Left ventricle myocardium inferior (tissue), 1 donor: ENCODE data around the gene SCAMP4. TPM values are rescaled to one million over a fixed set of nuclear protein-coding genes. Genes with fewer than 3 reads are reported as not detected.

Source experiments
- DNase-seq: peaks from one replicate; pipeline ENCODE4 v3.0.0-alpha.2; 2020
- H3K27ac ChIP-seq: fragments of 200-600 bp; replicated peaks from 2 replicates; pipeline ENCODE4 v1.8.0; 2021
- H3K27me3 ChIP-seq: fragments of 200-600 bp; 2 replicates; pipeline ENCODE4 v1.8.0; 2021; ENCODE audit warnings: low read depth
- H3K36me3 ChIP-seq: fragments of 200-600 bp; 2 replicates; pipeline ENCODE4 v1.8.0; 2021
- H3K4me1 ChIP-seq: fragments of 200-600 bp; 2 replicates; pipeline ENCODE4 v1.8.0; 2021
- H3K4me3 ChIP-seq: fragments of 200-600 bp; 2 replicates; pipeline ENCODE4 v1.8.0; 2021; ENCODE audit warnings: mild to moderate bottlenecking, moderate library complexity
- H3K9me3 ChIP-seq: fragments of 200-600 bp; replicated peaks from 2 replicates; pipeline ENCODE4 v1.8.0; 2021
- CTCF ChIP-seq: fragments of 200-600 bp; IDR thresholded peaks from 2 replicates; pipeline ENCODE4 v1.8.0; 2021; ENCODE audit warnings: antibody characterized with exemption, mild to moderate bottlenecking, borderline replicate concordance
- intact Hi-C: fragments of 100-400 bp; cut with micrococcal nuclease; formaldehyde crosslinking; loops from one replicate; pipeline ENCODE4 v1.11.0; 2022
- total RNA-seq: library from RNA; stranded (reverse); fragmentation: NEBNext Ultra II Directional; extraction: Animal tissue kit (Norgen Biotek cat#: 25700); gene quantifications from one replicate; pipeline ENCODE4 v1.2.1, GENCODE V29; 2021
- donor health status: DM: no; HTN: yes; CAD: no; lungs with severe emphysema.

The SCAMP4 gene
- total RNA-seq, 1 donor from 2014 or later = 16.2 TPM

DNA sequence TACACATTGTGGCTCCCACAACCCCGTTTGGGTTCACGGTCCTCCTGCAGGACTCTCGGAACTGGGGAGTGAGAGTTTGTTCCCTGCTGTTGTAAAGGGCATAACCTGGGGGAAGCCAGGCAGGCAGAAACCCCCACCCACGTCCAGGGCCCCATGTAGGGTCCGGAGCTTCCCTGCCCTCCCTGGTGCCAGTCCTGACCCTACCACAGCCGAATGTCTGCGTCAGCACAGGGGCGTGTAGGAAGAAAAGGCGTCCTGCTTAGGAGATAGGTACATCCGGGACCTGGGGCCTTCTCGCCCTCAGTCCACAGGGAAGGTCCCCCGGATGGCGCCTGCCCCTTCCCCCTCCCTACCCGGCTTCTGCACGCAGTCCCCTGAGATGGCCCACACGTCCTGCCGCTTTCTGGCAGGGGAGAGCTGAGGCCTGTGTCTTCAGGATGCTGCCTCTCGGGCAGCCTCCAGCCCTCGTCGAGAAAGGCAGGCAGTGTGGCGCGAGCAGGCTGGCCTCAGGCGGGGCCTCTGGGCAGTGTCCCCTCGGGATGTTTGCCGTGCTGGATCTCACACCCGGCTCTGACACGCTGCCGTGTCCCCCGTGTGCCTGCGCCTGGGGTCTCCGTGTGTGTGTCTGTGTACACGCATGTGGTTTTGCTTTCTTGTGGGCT lies 54.9 kb downstream of the SCAMP4 start:
- no peak for DNase-seq
- Histone ChIP-seq H3K27ac (no peak overlapping the region), H3K9me3 (no peaks in the 10 kb centered on the region), H3K27me3 (no peaks in the 10 kb centered on the region), H3K4me3 (no peak overlapping the region), H3K4me1 (peaks cover 8% of the 10 kb centered on the region), H3K36me3 (no peaks in the 10 kb centered on the region)
- intact Hi-C loops = no loop called here
- TF ChIP-seq CTCF = no peak

DNA sequence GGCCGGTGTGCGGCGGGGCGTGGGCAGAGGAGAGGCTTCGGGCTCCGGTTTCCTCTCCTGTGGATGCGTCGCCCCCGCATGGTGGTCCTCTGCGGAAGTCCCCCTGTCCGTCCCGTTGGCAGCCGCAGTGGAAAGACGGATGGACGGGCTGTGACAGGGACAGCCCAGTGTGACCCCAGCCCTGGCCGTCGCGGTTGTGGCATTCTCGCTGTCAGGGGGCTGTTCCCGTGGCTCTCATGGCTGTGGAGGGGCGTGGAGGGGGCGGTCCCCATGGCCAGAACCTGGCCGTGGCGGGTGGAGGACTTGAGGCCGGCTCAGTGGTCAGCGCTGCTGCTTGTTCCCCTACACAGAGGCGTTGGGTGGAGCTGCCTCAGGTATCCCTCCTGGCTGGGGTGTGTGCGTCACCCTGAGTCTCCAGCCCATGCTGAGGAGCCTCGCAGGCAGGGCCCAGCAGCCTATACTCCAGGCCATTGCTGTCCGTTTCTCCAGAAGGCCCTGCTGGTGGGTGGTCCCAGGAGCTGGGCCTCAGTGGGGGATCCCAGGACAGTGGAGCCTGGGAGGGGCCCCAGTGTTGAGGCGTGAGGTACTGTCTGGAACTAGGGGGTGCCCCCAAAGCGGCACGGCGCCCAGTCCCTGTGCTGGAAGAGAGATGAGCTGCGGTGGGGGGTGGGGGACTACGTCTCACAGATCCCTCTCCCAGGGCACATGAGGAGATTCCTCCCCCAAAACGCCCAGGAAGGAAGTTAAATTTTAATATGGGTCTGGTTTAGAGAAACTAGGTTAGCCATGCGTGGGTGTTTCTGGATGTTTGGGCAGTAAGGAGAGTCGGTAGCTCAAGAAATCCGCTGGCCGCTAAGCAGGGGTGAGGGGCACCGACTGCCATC lies 56.0 kb downstream of the SCAMP4 start:
- Histone ChIP-seq H3K27ac (no peak overlapping the region), H3K36me3 (no peaks in the 10 kb centered on the region), H3K4me3 (no peak overlapping the region), H3K9me3 (no peaks in the 10 kb centered on the region), H3K27me3 (no peaks in the 10 kb centered on the region), H3K4me1 (peaks cover 8% of the 10 kb centered on the region)
- no peak for TF ChIP-seq CTCF
- intact Hi-C loops = no loop called here
- no peak for DNase-seq

DNA sequence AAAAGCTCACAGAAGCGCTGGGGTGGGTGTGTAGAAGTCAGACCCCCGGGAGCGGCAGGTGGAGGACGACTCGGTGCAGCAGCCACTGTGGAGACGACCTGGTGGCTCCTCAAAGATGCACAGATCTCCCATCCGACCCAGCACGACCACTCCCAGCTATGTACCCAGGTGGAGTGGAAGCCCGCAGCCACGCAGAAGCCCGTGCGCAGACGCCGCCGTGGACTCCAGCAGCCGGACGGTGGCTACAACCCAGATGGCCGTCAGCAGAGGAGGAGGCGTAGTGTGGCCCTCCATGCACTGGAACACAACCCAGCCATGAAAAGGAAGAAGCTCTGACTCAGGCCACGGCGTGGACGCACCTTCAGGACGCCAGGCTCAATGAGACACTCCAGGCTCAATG lies 57.5 kb downstream of the SCAMP4 start:
- Histone ChIP-seq H3K27ac (no peak overlapping the region), H3K9me3 (no peaks in the 10 kb centered on the region), H3K36me3 (no peaks in the 10 kb centered on the region), H3K4me3 (no peak overlapping the region), H3K27me3 (no peaks in the 10 kb centered on the region), H3K4me1 (peaks cover 5% of the 10 kb centered on the region)
- no peak for TF ChIP-seq CTCF
- intact Hi-C loops = no loop called here
- DNase-seq = no peak

GRCh38 chr19:1967087-1967608 lies 61.9 kb downstream of the SCAMP4 start:
- intact Hi-C loops = no loop called here
- no peak for DNase-seq

More at GRCh38 chr19:1967087-1967608, 61.9 kb downstream of the SCAMP4 start:
- H3K9me3 ChIP-seq = no peaks in the 10 kb centered on the region
- TF ChIP-seq CTCF = no peak
- no peaks in the 10 kb centered on the region for H3K27me3 ChIP-seq
- H3K4me3 ChIP-seq = no peak overlapping the region
- H3K27ac ChIP-seq = no peak overlapping the region
- peaks cover 23% of the 10 kb centered on the region for H3K36me3 ChIP-seq
- H3K4me1 ChIP-seq = peaks cover 5% of the 10 kb centered on the region
